SK-N-MC (cell line): Measurements from ENCODE around the gene NPS.

ENCODE experiments used
- DNase-seq: peaks from one replicate; pipeline ENCODE4 v3.0.0-alpha.2; 2011; ENCODE audit warnings: low read depth, low spot score
- H3K27ac ChIP-seq: fragments of 200-600 bp; sonication (generic); 2 replicates; pipeline ENCODE4 v1.5.1; 2016; ENCODE audit warnings: mixed run types
- H3K36me3 ChIP-seq: fragments of 200-600 bp; sonication (generic); 2 replicates; pipeline ENCODE4 v1.6.1; 2017; ENCODE audit warnings: antibody characterized with exemption, low read length, mixed read lengths; ENCODE audit not compliant: insufficient read depth
- H3K4me3 ChIP-seq: fragments of 200-600 bp; sonication (generic); 2 replicates; pipeline ENCODE4 v1.5.1; 2016
- H3K9ac ChIP-seq: fragments of 200-600 bp; sonication (generic); 2 replicates; pipeline ENCODE4 v1.8.0; 2017; ENCODE audit warnings: mixed run types, mixed read lengths; ENCODE audit not compliant: insufficient read length
- H3K9me3 ChIP-seq: fragments of 200-600 bp; sonication (generic); 2 replicates; pipeline ENCODE4 v1.6.1; 2017; ENCODE audit warnings: low read depth, mild to moderate bottlenecking, antibody characterized with exemption, low read length, moderate library complexity, mixed read lengths
- EZH2 ChIP-seq: fragments of 200-600 bp; sonication (generic); IDR thresholded peaks from one replicate; pipeline ENCODE4 v1.6.1; 2017; ENCODE audit warnings: antibody characterized with exemption
- FOXP2 ChIP-seq: optimal IDR thresholded peaks from 2 replicates; pipeline ENCODE3; 2011; ENCODE audit warnings: mild to moderate bottlenecking, moderate library complexity; ENCODE audit not compliant: insufficient read depth; ENCODE audit errors: extremely low read length, control extremely low read depth
- POLR2AphosphoS5 ChIP-seq: IDR thresholded peaks from 2 replicates; pipeline ENCODE4 v1.6.1; 2012; ENCODE audit warnings: mild to moderate bottlenecking, low read depth, low read length, borderline replicate concordance

Gene NPS

DNA sequence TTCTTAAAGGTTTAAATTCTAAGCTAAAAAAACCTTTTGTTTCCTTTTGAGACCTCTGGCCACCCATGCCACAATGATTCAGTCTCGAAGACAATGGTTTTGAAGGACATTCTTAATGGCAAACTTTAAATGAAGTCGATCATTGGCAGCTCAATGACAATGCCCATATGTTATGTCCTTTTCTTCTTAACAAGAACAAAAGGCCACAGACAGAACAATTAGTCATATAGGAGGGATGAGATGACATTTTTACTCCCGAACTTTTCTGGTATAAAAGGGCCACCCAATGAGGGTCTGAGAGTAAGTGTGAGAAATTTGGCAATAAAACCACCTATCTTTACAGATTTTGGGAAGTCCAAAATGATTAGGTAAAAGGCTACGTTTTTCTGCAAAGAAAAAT is at the start of gene NPS:
NPS (plus strand) TSS at position 301 of the 400 bp plus-strand sequence; CDS start at position 361, 60 bp downstream.
- H3K36me3 ChIP-seq, result no peaks in the 10 kb centered on the region
- TF ChIP-seq FOXP2, result no peak
- no peak for TF ChIP-seq POLR2AphosphoS5
- no peak for TF ChIP-seq EZH2
- H3K9me3 ChIP-seq, result no peaks in the 10 kb centered on the region

GRCh38 chr10:127500127-127500526 is 49.0 kb upstream of the NPS start:
- H3K9ac ChIP-seq, result no peak overlapping the region
- DNase-seq, result no peak
- no peak overlapping the region for H3K4me3 ChIP-seq
- no peak for TF ChIP-seq POLR2AphosphoS5
- TF ChIP-seq FOXP2, result no peak
- TF ChIP-seq EZH2, result no peak
- H3K27ac ChIP-seq, result no peak overlapping the region
- H3K9me3 ChIP-seq, result no peaks in the 10 kb centered on the region
- H3K36me3 ChIP-seq, result no peaks in the 10 kb centered on the region

More for the DNA sequence above, at the start of gene NPS:
- no peak for DNase-seq
- Histone ChIP-seq H3K4me3 (no peak within 1 kb of the TSS), H3K9ac (no peak within 1 kb of the TSS), H3K27ac (no peak within 1 kb of the TSS)

DNA sequence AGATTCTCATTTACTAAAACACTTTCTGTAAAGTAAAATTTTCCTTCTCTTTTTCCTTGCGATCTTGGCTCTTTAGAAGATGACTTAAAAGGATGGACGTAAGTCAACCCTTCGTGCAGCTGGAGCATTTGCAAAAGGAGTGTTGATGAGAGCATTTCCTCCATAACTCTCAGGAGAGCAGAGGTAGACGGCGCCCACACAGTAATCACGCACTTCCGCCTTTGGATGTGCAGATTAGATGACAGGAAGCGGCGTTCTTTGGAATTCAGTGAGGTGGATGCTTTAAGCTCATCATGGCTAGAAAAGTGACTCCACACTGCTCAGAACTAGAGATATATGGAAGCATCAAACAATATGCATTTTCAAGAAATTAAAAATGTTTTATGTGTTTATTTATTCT is 43.0 kb upstream of the NPS start:
- Histone ChIP-seq H3K4me3 (no peak overlapping the region), H3K36me3 (no peaks in the 10 kb centered on the region), H3K9me3 (no peaks in the 10 kb centered on the region), H3K9ac (no peak overlapping the region), H3K27ac (no peak overlapping the region)
- TF ChIP-seq FOXP2 (no peak), EZH2 (no peak), POLR2AphosphoS5 (no peak)
- DNase-seq, result no peak

DNA sequence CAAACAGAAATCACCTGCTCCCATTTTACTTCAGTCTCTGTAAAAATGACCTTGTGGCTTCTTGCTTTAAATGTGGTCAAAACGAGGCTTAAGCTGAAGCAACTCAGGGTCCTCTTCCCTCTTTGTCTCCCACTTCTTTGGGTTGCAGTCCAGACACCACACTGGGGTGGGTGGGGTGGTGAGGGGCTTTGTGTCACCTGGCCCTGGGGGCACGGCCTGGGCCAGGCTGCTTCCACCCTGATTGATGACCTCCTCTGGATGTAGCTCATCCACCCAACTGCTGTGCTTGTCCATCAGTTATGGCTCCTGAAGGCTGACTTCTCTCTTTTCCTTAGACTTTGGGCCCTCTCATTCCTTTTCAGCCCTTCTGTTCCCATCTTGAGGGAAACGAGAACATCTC is 26.8 kb upstream of the NPS start:
- Histone ChIP-seq H3K4me3 (no peak overlapping the region), H3K27ac (no peak overlapping the region), H3K36me3 (no peaks in the 10 kb centered on the region), H3K9ac (no peak overlapping the region), H3K9me3 (no peaks in the 10 kb centered on the region)
- TF ChIP-seq FOXP2 (no peak), EZH2 (no peak), POLR2AphosphoS5 (no peak)
- no peak for DNase-seq

GRCh38 chr10:127523476-127523875 is 25.6 kb upstream of the NPS start:
- no peak for DNase-seq
- no peak overlapping the region for H3K9ac ChIP-seq
- no peak for TF ChIP-seq EZH2
- no peak for TF ChIP-seq POLR2AphosphoS5
- TF ChIP-seq FOXP2, result no peak

GRCh38 chr10:127524229-127524628 is 24.9 kb upstream of the NPS start:
- no peak for DNase-seq

More at GRCh38 chr10:127523476-127523875, 25.6 kb upstream of the NPS start:
- Histone ChIP-seq H3K27ac (no peak overlapping the region), H3K9me3 (no peaks in the 10 kb centered on the region), H3K36me3 (no peaks in the 10 kb centered on the region), H3K4me3 (no peak overlapping the region)

GRCh38 chr10:127524908-127525665 is 24.0 kb upstream of the NPS start:
- Histone ChIP-seq H3K36me3 (no peaks in the 10 kb centered on the region), H3K4me3 (no peak overlapping the region), H3K9me3 (no peaks in the 10 kb centered on the region), H3K9ac (no peak overlapping the region), H3K27ac (no peak overlapping the region)
- TF ChIP-seq EZH2 (no peak), POLR2AphosphoS5 (no peak), FOXP2 (no peak)
- DNase-seq, result no peak

More at GRCh38 chr10:127524229-127524628, 24.9 kb upstream of the NPS start:
- no peak for TF ChIP-seq FOXP2
- TF ChIP-seq EZH2, result no peak
- TF ChIP-seq POLR2AphosphoS5, result no peak
- Histone ChIP-seq H3K4me3 (no peak overlapping the region), H3K27ac (no peak overlapping the region), H3K9ac (no peak overlapping the region), H3K36me3 (no peaks in the 10 kb centered on the region), H3K9me3 (no peaks in the 10 kb centered on the region)

DNA sequence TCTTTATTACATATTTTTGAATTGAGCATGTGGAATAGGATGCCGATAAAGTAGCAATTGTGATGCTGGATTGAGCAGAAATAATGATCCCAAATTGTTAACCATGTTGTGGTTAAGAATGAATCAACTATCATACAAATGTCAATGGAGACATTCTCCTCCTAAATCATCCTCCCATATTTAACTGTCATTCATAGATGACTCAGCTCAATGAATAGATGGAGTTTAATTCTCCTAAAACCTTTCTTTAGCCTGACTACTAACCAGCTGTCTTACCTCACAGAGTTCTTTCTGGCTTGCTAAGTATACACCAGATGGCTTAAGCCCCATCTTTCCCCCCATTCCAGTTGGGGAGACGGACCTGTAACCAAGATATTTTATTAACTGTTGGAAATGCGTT is 23.4 kb upstream of the NPS start:
- Histone ChIP-seq H3K4me3 (no peak overlapping the region), H3K36me3 (no peaks in the 10 kb centered on the region), H3K9me3 (no peaks in the 10 kb centered on the region), H3K27ac (no peak overlapping the region), H3K9ac (no peak overlapping the region)
- TF ChIP-seq EZH2, result no peak
- no peak for TF ChIP-seq POLR2AphosphoS5
- no peak for TF ChIP-seq FOXP2
- DNase-seq, result no peak

DNA sequence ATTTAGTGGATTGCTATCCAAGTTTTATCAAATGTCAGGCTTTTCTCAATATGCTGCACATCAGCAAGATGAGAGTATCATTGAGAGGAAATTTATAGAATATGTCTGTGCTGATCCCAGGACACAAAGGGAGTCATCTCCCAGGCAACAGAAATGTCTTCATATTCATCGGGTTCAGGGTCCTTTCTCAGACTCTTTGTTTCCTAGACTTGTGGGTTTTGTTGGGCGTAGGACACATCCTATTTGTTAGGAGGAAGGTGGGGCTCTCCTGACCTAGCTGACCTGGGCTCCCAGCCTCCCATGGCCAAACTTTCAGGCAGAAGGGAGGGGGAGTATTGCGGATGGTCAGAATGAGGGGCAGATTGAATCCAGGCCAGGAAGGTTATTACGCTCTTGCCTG is 22.9 kb upstream of the NPS start:
- TF ChIP-seq POLR2AphosphoS5, result no peak
- no peak for TF ChIP-seq FOXP2
- TF ChIP-seq EZH2, result no peak
- Histone ChIP-seq H3K36me3 (no peaks in the 10 kb centered on the region), H3K9ac (no peak overlapping the region), H3K9me3 (no peaks in the 10 kb centered on the region), H3K27ac (no peak overlapping the region), H3K4me3 (no peak overlapping the region)
- DNase-seq, result no peak
